HG03097 (cell line): ENCODE measurements around the gene USP17L29.
"Not testable (repeated sequence)": the region's sequence is repeated elsewhere in the genome, so short reads cannot be mapped to it uniquely, and the experiment has no call there.

Experiments
- ATAC-seq: cut with Tn5 transposase; IDR thresholded peaks from one replicate; pipeline ENCODE4 v1.9.1; 2021; ENCODE audit not compliant: unreplicated experiment, low FRiP score

The USP17L29 gene

GRCh38 chr4:9353338-9353737 is at the start of gene USP17L29:
USP17L29 (plus strand) TSS chr4:9353638; CDS start chr4:9353638, 0 bp downstream.
- ATAC-seq = not testable (repeated sequence)

GRCh38 chr4:9324191-9324590 is 29.2 kb upstream of the USP17L29 start:
- ATAC-seq = not testable (repeated sequence)

- not testable (repeated sequence) for ATAC-seq
Observed at GRCh38 chr4:9324865-9325264, 28.6 kb upstream of the USP17L29 start, which contains the start of gene USP17L24. USP17L24 (plus strand) TSS chr4:9325165; CDS start chr4:9325165, 0 bp downstream.

GRCh38 chr4:9329611-9330010 is 23.8 kb upstream of the USP17L29 start, which contains the start of gene USP17L25:
USP17L25 (plus strand) TSS chr4:9329911; CDS start chr4:9329911, 0 bp downstream.
- not testable (repeated sequence) for ATAC-seq

- not testable (repeated sequence) for ATAC-seq
Observed at GRCh38 chr4:9334358-9334757, 19.1 kb upstream of the USP17L29 start, which contains the start of gene USP17L26. USP17L26 (plus strand) TSS chr4:9334658; CDS start chr4:9334658, 0 bp downstream.

- not testable (repeated sequence) for ATAC-seq
Observed at GRCh38 chr4:9339103-9339502, 14.3 kb upstream of the USP17L29 start, which contains the start of gene USP17L5. USP17L5 (plus strand) TSS chr4:9339403; CDS start chr4:9339403, 0 bp downstream.

- not testable (repeated sequence) for ATAC-seq
Observed at GRCh38 chr4:9343848-9344247, 9.6 kb upstream of the USP17L29 start, which contains the start of gene USP17L27. USP17L27 (plus strand) TSS chr4:9344148; CDS start chr4:9344148, 0 bp downstream.

GRCh38 chr4:9348593-9348992 is 4.8 kb upstream of the USP17L29 start, which contains the start of gene USP17L28:
USP17L28 (plus strand) TSS chr4:9348893; CDS start chr4:9348893, 0 bp downstream.
- not testable (repeated sequence) for ATAC-seq

- not testable (repeated sequence) for ATAC-seq
Observed at GRCh38 chr4:9350866-9351265, 2.6 kb upstream of the USP17L29 start.

- not testable (repeated sequence) for ATAC-seq
Observed at GRCh38 chr4:9362829-9363228, 9.4 kb downstream of the USP17L29 start, which contains the start of gene USP17L30. USP17L30 (plus strand) TSS chr4:9363129; CDS start chr4:9363129, 0 bp downstream.

- not testable (repeated sequence) for ATAC-seq
Observed at GRCh38 chr4:9379881-9380280, 26.4 kb downstream of the USP17L29 start.

- not testable (repeated sequence) for ATAC-seq
Observed at GRCh38 chr4:9381012-9381534, 27.6 kb downstream of the USP17L29 start.

- ATAC-seq = no peak
Observed at GRCh38 chr4:9384126-9384525, 30.7 kb downstream of the USP17L29 start.

- ATAC-seq = not testable (repeated sequence)
Observed at GRCh38 chr4:9389001-9389400, 35.6 kb downstream of the USP17L29 start.
